ENCODE measurements around the gene ANKRD10.

DNA sequence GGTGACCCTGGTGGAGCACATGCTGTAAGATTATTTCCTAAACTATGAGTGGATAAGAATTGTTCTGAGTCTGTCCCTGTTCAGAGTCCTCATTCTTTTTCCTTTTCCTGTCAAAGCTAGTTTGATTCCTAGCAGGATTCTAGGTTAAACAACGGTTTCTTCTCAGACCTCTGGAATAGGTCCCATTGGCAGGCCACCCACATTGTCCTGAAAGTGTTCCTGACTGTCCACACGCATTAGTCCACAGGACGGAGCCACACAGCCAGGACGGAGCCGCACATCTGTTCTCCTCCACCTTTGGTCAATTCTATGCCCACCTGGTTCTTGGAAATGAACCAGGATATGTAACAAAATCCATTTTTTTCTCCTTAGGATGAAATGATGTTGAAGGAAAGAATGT lies 46.1 kb downstream of the ANKRD10 start:
- TF ChIP-seq, protein P1, sequence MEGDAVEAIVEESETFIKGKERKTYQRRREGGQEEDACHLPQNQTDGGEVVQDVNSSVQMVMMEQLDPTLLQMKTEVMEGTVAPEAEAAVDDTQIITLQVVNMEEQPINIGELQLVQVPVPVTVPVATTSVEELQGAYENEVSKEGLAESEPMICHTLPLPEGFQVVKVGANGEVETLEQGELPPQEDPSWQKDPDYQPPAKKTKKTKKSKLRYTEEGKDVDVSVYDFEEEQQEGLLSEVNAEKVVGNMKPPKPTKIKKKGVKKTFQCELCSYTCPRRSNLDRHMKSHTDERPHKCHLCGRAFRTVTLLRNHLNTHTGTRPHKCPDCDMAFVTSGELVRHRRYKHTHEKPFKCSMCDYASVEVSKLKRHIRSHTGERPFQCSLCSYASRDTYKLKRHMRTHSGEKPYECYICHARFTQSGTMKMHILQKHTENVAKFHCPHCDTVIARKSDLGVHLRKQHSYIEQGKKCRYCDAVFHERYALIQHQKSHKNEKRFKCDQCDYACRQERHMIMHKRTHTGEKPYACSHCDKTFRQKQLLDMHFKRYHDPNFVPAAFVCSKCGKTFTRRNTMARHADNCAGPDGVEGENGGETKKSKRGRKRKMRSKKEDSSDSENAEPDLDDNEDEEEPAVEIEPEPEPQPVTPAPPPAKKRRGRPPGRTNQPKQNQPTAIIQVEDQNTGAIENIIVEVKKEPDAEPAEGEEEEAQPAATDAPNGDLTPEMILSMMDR (IDR thresholded peaks at IDR 0.05) = no peak
- no peak for TF ChIP-seq POLR2A (IDR thresholded peaks at IDR 0.05)
